GM19467 (cell line): ENCODE results near the gene EMC9.

Experiments
- ATAC-seq: cut with Tn5 transposase; IDR thresholded peaks from one replicate; pipeline ENCODE4 v1.9.1; 2021; ENCODE audit warnings: mild to moderate bottlenecking, moderate library complexity; ENCODE audit not compliant: unreplicated experiment

The EMC9 gene

GRCh38 chr14:24141097-24141880, at the start of gene EMC9:
EMC9 (minus strand) TSS chr14:24141591; CDS start chr14:24141304, 287 bp downstream.
- ATAC-seq: peak; percentile 85

GRCh38 chr14:24190416-24190815, 49.0 kb upstream of the EMC9 start:
- no peak for ATAC-seq

GRCh38 chr14:24189460-24189859, 48.1 kb upstream of the EMC9 start:
- no peak for ATAC-seq

GRCh38 chr14:24189059-24189375, 47.6 kb upstream of the EMC9 start:
- ATAC-seq: no peak

- peak; percentile 77 for ATAC-seq
Measured at GRCh38 chr14:24188251-24189058, 47.1 kb upstream of the EMC9 start, which contains the start of gene IPO4. IPO4 (minus strand) TSS chr14:24188816; CDS start chr14:24188787, 29 bp downstream.

GRCh38 chr14:24187539-24187915, 46.1 kb upstream of the EMC9 start:
- ATAC-seq: no peak

GRCh38 chr14:24186831-24187538, 45.6 kb upstream of the EMC9 start:
- no peak for ATAC-seq

- ATAC-seq: no peak
Measured at GRCh38 chr14:24185741-24186140, 44.4 kb upstream of the EMC9 start.

GRCh38 chr14:24185026-24185425, 43.6 kb upstream of the EMC9 start:
- no peak for ATAC-seq

GRCh38 chr14:24184104-24184970, 42.9 kb upstream of the EMC9 start:
- no peak for ATAC-seq

GRCh38 chr14:24183014-24183481, 41.7 kb upstream of the EMC9 start:
- no peak for ATAC-seq

GRCh38 chr14:24182110-24182882, 40.9 kb upstream of the EMC9 start:
- no peak for ATAC-seq

GRCh38 chr14:24181371-24182077, 40.1 kb upstream of the EMC9 start:
- ATAC-seq: no peak

GRCh38 chr14:24179961-24180796, 38.8 kb upstream of the EMC9 start:
- ATAC-seq: no peak

GRCh38 chr14:24179294-24179960, 38.0 kb upstream of the EMC9 start:
- no peak for ATAC-seq

- no peak for ATAC-seq
Measured at GRCh38 chr14:24178399-24179178, 37.2 kb upstream of the EMC9 start.

- no peak for ATAC-seq
Measured at GRCh38 chr14:24177891-24178290, 36.5 kb upstream of the EMC9 start.
